Common myeloid progenitor, CD34-positive (primary cell): ENCODE data around the gene CAPN7.

Experiments used
- CTCF ChIA-PET: fragments of 350-600 bp; sonication (Branson Sonifier 250); formaldehyde crosslinking; loops from one replicate; lab custom pipeline; 2021; ENCODE audit warnings: antibody characterized with exemption; lab: Charles Lee
- POLR2A ChIA-PET: fragments of 350-600 bp; sonication (Branson Sonifier 250); formaldehyde crosslinking; loops from one replicate; lab custom pipeline; 2021; ENCODE audit warnings: antibody characterized with exemption; lab: Charles Lee
- DNase-seq, 3 donors: peaks; one replicate each; pipeline versions ENCODE4 v3.0.0 to v3.0.0-alpha.2; 2013
- H3K27ac ChIP-seq, 2 experiments: 1 replicate in 1 of 2; 2 replicates in 1 of 2; pipeline ENCODE4 v1.7.0; 2013; ENCODE audit warnings: inconsistent platforms in 2 of 2, low read length in 2 of 2, mild to moderate bottlenecking in 2 of 2, low read depth in 1 of 2, moderate library complexity in 1 of 2; ENCODE audit not compliant: severe bottlenecking in 2 of 2, insufficient read depth in 1 of 2, poor library complexity in 1 of 2
- H3K27me3 ChIP-seq, 5 experiments: replicated peaks in 2 of 5; 1 replicate in 3 of 5; 2 replicates in 2 of 5; pipeline versions ENCODE4 v1.6.1 to v1.7.0; 2013; ENCODE audit warnings: low read length in 4 of 5, mild to moderate bottlenecking in 2 of 5, moderate library complexity in 2 of 5, inconsistent platforms in 1 of 5; ENCODE audit not compliant: insufficient read depth in 5 of 5, control insufficient read depth in 4 of 5
- H3K36me3 ChIP-seq, 4 experiments: 1 replicate in 2 of 4; 2 replicates in 2 of 4; pipeline versions ENCODE4 v1.6.1 to v1.7.0; 2013; ENCODE audit warnings: low read length in 3 of 4, control low read depth in 1 of 4, mild to moderate bottlenecking in 1 of 4; ENCODE audit not compliant: control insufficient read depth in 4 of 4, insufficient read depth in 4 of 4
- H3K4me1 ChIP-seq, 4 experiments: 1 replicate in 3 of 4; 2 replicates in 1 of 4; pipeline versions ENCODE4 v1.6.1 to v1.7.1; 2013; ENCODE audit warnings: low read length in 3 of 4, mild to moderate bottlenecking in 3 of 4, control low read depth in 1 of 4, inconsistent platforms in 1 of 4, moderate library complexity in 1 of 4; ENCODE audit not compliant: control insufficient read depth in 4 of 4, insufficient read depth in 4 of 4; ENCODE audit errors: control extremely low read depth in 1 of 4
- H3K4me3 ChIP-seq, 7 experiments: 1 replicate in 4 of 7; 2 replicates in 3 of 7; pipeline versions ENCODE4 v1.5.1 to v1.7.0; 2013; ENCODE audit warnings: mild to moderate bottlenecking in 7 of 7, low read length in 6 of 7, moderate library complexity in 6 of 7, inconsistent platforms in 2 of 7, low read depth in 2 of 7, control low read depth in 1 of 7; ENCODE audit not compliant: insufficient read depth in 4 of 7, control insufficient read depth in 1 of 7; ENCODE audit errors: extremely low read depth in 1 of 7
- H3K9me3 ChIP-seq, 5 experiments: 1 replicate in 4 of 5; 2 replicates in 1 of 5; pipeline versions ENCODE4 v1.6.1 to v1.7.1; 2013; ENCODE audit warnings: low read length in 4 of 5, mild to moderate bottlenecking in 2 of 5, inconsistent platforms in 1 of 5, low read depth in 1 of 5, moderate library complexity in 1 of 5; ENCODE audit not compliant: control insufficient read depth in 4 of 5, insufficient read depth in 2 of 5; ENCODE audit errors: control extremely low read depth in 1 of 5
- WGBS: methylation state at CpG from one replicate; pipeline ENCODE4 v1.1.5; 2013; ENCODE audit not compliant: insufficient coverage; 5-methylcytosine and 5-hydroxymethylcytosine counted together

The CAPN7 gene

GRCh38 chr3:15279205-15279604 is 73.2 kb downstream of the CAPN7 start:
- H3K4me3 ChIP-seq, result no peak overlapping the region
- H3K4me1 ChIP-seq, result peaks cover 0 to 36% (median 3%) of the 10 kb centered on the region in 4 experiments
- peaks cover 0 to 47% (median 3%) of the 10 kb centered on the region in 5 experiments for H3K27me3 ChIP-seq
- POLR2A ChIA-PET, result interaction anchor here (1.9 kb wide), 1 partner anchor 13 kb away, joined by 5 read pairs; no protein-coding TSS in a partner anchor
- no peak for DNase-seq
- 100% methylated on average over 2 of the region's 4 CpGs for WGBS
- H3K9me3 ChIP-seq, result no peaks in the 10 kb centered on the region
- CTCF ChIA-PET, result interaction anchor here (0.7 to 4.8 kb wide), 6 partner anchors 11 to 54 kb away, joined by 3 to 28 read pairs (median 6); partner anchors contain the start of gene SH3BP5
- H3K27ac ChIP-seq, result no peak overlapping the region
- H3K36me3 ChIP-seq, result peaks cover 0 to 26% (median 0%) of the 10 kb centered on the region in 4 experiments

- DNase-seq, result no peak
- ChIA-PET CTCF (interaction anchor here (0.7 to 4.8 kb wide), 8 partner anchors 9 to 53 kb away, joined by 3 to 28 read pairs (median 4); partner anchors contain the start of gene SH3BP5), POLR2A (interaction anchor here (0.7 to 1.9 kb wide), 2 partner anchors 12 to 52 kb away, joined by 4 to 5 read pairs; no protein-coding TSS in a partner anchor)
These were observed 73.8 kb downstream of the CAPN7 start for GRCh38 chr3:15279671-15280402.

GRCh38 chr3:15280853-15281532 is 74.9 kb downstream of the CAPN7 start:
- POLR2A ChIA-PET, result interaction anchor here (0.7 to 1.9 kb wide), 2 partner anchors 11 to 50 kb away, joined by 4 to 5 read pairs; no protein-coding TSS in a partner anchor
- H3K9me3 ChIP-seq, result no peaks in the 10 kb centered on the region
- no peak overlapping the region for H3K27ac ChIP-seq
- no peak overlapping the region for H3K4me3 ChIP-seq
- H3K36me3 ChIP-seq, result peaks cover 0 to 35% (median 0%) of the 10 kb centered on the region in 4 experiments
- peaks cover 0 to 32% (median 3%) of the 10 kb centered on the region in 4 experiments for H3K4me1 ChIP-seq
- no peak for DNase-seq
- peaks cover 0 to 44% (median 3%) of the 10 kb centered on the region in 5 experiments for H3K27me3 ChIP-seq
- CTCF ChIA-PET, result interaction anchor here (1.6 to 4.8 kb wide), 4 partner anchors 13 to 52 kb away, joined by 3 to 28 read pairs (median 8); partner anchors contain the start of gene SH3BP5
- 97% methylated on average over 10 of the region's 10 CpGs for WGBS

More at GRCh38 chr3:15279671-15280402, 73.8 kb downstream of the CAPN7 start:
- H3K27ac ChIP-seq, result no peak overlapping the region
- H3K9me3 ChIP-seq, result no peaks in the 10 kb centered on the region
- peaks cover 0 to 46% (median 3%) of the 10 kb centered on the region in 5 experiments for H3K27me3 ChIP-seq
- WGBS, result 100% methylated on average over 8 of the region's 12 CpGs
- peaks cover 0 to 35% (median 3%) of the 10 kb centered on the region in 4 experiments for H3K4me1 ChIP-seq
- no peak overlapping the region for H3K4me3 ChIP-seq
- H3K36me3 ChIP-seq, result peaks cover 0 to 26% (median 0%) of the 10 kb centered on the region in 4 experiments

- H3K4me3 ChIP-seq, result no peak overlapping the region
- H3K9me3 ChIP-seq, result no peaks in the 10 kb centered on the region
- 93% methylated on average over 9 of the region's 9 CpGs for WGBS
- no peak overlapping the region for H3K27ac ChIP-seq
- peaks cover 0 to 26% (median 0%) of the 10 kb centered on the region in 4 experiments for H3K4me1 ChIP-seq
- ChIA-PET POLR2A (no interaction called here), CTCF (interaction anchor here (1.2 to 4.8 kb wide), 4 partner anchors 8 to 22 kb away, joined by 3 to 28 read pairs (median 4); no protein-coding TSS in a partner anchor)
- H3K27me3 ChIP-seq, result peaks cover 0 to 43% (median 3%) of the 10 kb centered on the region in 5 experiments
- peaks cover 0 to 38% (median 0%) of the 10 kb centered on the region in 4 experiments for H3K36me3 ChIP-seq
- no peak for DNase-seq
These were observed 75.8 kb downstream of the CAPN7 start for GRCh38 chr3:15281817-15282216.

- Histone ChIP-seq H3K27me3 (peaks cover 0 to 38% (median 6%) of the 10 kb centered on the region in 5 experiments), H3K36me3 (peaks cover 0 to 49% (median 0%) of the 10 kb centered on the region in 4 experiments), H3K9me3 (no peaks in the 10 kb centered on the region), H3K4me3 (no peak overlapping the region), H3K27ac (no peak overlapping the region), H3K4me1 (peaks cover 0 to 31% (median 2%) of the 10 kb centered on the region in 4 experiments)
- ChIA-PET CTCF (interaction anchor here (1.6 kb wide), 1 partner anchor 16 kb away, joined by 7 read pairs; no protein-coding TSS in a partner anchor), POLR2A (no interaction called here)
- no peak for DNase-seq
- no CpG with 5 or more reads among the region's 1 CpG for WGBS
These were observed 77.7 kb downstream of the CAPN7 start for GRCh38 chr3:15283702-15284101.

- no peak for DNase-seq
- H3K4me1 ChIP-seq, result peaks cover 0 to 30% (median 3%) of the 10 kb centered on the region in 4 experiments
- ChIA-PET POLR2A (interaction anchor here (0.6 kb wide), 1 partner anchor 29 kb away, joined by 3 read pairs; no protein-coding TSS in a partner anchor), CTCF (interaction anchor here (1.6 kb wide), 1 partner anchor 16 kb away, joined by 7 read pairs; no protein-coding TSS in a partner anchor)
- H3K27me3 ChIP-seq, result peaks cover 0 to 43% (median 6%) of the 10 kb centered on the region in 5 experiments
- H3K27ac ChIP-seq, result no peak overlapping the region
- H3K9me3 ChIP-seq, result no peaks in the 10 kb centered on the region
- 87% methylated on average over 3 of the region's 5 CpGs for WGBS
- H3K36me3 ChIP-seq, result peaks cover 0 to 55% (median 0%) of the 10 kb centered on the region in 4 experiments
- no peak overlapping the region for H3K4me3 ChIP-seq
These were observed 78.3 kb downstream of the CAPN7 start for GRCh38 chr3:15284121-15284889.
